Astrocyte (in vitro differentiated cells and primary cell): ENCODE measurements around the gene ARHGAP33. TPM values are rescaled to one million over a fixed set of nuclear protein-coding genes. Genes with fewer than 3 reads are reported as not detected.

Experiments
- DNase-seq: peaks from one replicate; pipeline ENCODE4 v3.0.0-alpha.2; 2010; ENCODE audit warnings: low read depth
- FAIRE-seq: peaks from 2 replicates; lab custom pipeline; 2011; peaks lifted over from hg19 to GRCh38; lab: Jason Lieb, UNC
- H2AFZ ChIP-seq: 2 replicates; pipeline ENCODE4 v1.6.0; 2012; ENCODE audit warnings: low read depth, low read length, inconsistent platforms
- H3K27ac ChIP-seq: 2 replicates; pipeline ENCODE4 v1.5.1; 2011; ENCODE audit warnings: low read depth, low read length, inconsistent platforms
- H3K27me3 ChIP-seq: 2 replicates; pipeline ENCODE4 v1.6.0; 2011; ENCODE audit warnings: low read length, inconsistent platforms; ENCODE audit not compliant: insufficient read depth
- H3K36me3 ChIP-seq: 2 replicates; pipeline ENCODE4 v1.5.1; 2011; ENCODE audit warnings: low read length, inconsistent platforms; ENCODE audit not compliant: insufficient read depth
- H3K4me1 ChIP-seq: 2 replicates; pipeline ENCODE4 v1.5.1; 2011; ENCODE audit warnings: low read length, inconsistent platforms; ENCODE audit not compliant: insufficient read depth
- H3K4me2 ChIP-seq: 2 replicates; pipeline ENCODE4 v1.6.0; 2012; ENCODE audit warnings: low read length, inconsistent platforms
- H3K4me3 ChIP-seq: 2 replicates; pipeline ENCODE4 v1.5.1; 2011; ENCODE audit warnings: low read depth, mild to moderate bottlenecking, low read length, inconsistent platforms; ENCODE audit not compliant: insufficient read depth
- H3K79me2 ChIP-seq: 2 replicates; pipeline ENCODE4 v1.6.0; 2012; ENCODE audit warnings: mild to moderate bottlenecking, low read length, inconsistent platforms; ENCODE audit not compliant: insufficient read depth
- H3K9ac ChIP-seq: 2 replicates; pipeline ENCODE4 v1.6.0; 2012; ENCODE audit warnings: mild to moderate bottlenecking, low read length, inconsistent platforms
- H3K9me3 ChIP-seq: 2 replicates; pipeline ENCODE4 v1.5.1; 2012; ENCODE audit warnings: low read depth, mild to moderate bottlenecking, low read length, inconsistent platforms; ENCODE audit not compliant: insufficient read depth
- H4K20me1 ChIP-seq: 2 replicates; pipeline ENCODE4 v1.6.0; 2012; ENCODE audit warnings: low read length, inconsistent platforms; ENCODE audit not compliant: insufficient read depth
- H3K27ac Mint-ChIP-seq: one replicate; pipeline ENCODE4 v1.8.0; 2021; ENCODE audit warnings: mild to moderate bottlenecking, mixed read lengths; ENCODE audit not compliant: unreplicated experiment
- H3K27me3 Mint-ChIP-seq: one replicate; pipeline ENCODE4 v1.8.0; 2021; ENCODE audit warnings: low read depth, mixed read lengths; ENCODE audit not compliant: unreplicated experiment
- H3K36me3 Mint-ChIP-seq: one replicate; pipeline ENCODE4 v1.8.0; 2021; ENCODE audit warnings: low read depth, mixed read lengths; ENCODE audit not compliant: unreplicated experiment
- H3K4me1 Mint-ChIP-seq: one replicate; pipeline ENCODE4 v1.8.0; 2021; ENCODE audit warnings: low read depth, mixed read lengths; ENCODE audit not compliant: unreplicated experiment
- H3K4me3 Mint-ChIP-seq: one replicate; pipeline ENCODE4 v1.8.0; 2021; ENCODE audit warnings: mild to moderate bottlenecking, moderate library complexity, mixed read lengths; ENCODE audit not compliant: unreplicated experiment
- H3K9me3 Mint-ChIP-seq: one replicate; pipeline ENCODE4 v1.8.0; 2021; ENCODE audit warnings: mild to moderate bottlenecking, mixed read lengths; ENCODE audit not compliant: unreplicated experiment
- CTCF ChIP-seq: IDR thresholded peaks from 2 replicates; pipeline ENCODE4 v1.5.1; 2011; ENCODE audit warnings: low read depth, mild to moderate bottlenecking, inconsistent platforms, low read length, moderate library complexity; ENCODE audit not compliant: insufficient read depth
- EZH2 ChIP-seq: IDR thresholded peaks from 2 replicates; pipeline ENCODE4 v1.6.1; 2012; ENCODE audit warnings: mild to moderate bottlenecking, low read length, inconsistent platforms; ENCODE audit not compliant: insufficient read depth
- total RNA-seq: library from RNA; stranded (reverse); gene quantifications from 2 replicates; pipeline ENCODE4 v1.2.1, GENCODE V29; 2021

The ARHGAP33 gene
- total RNA-seq, 1 donor from 2014 or later, result 5.5 TPM

- H3K27ac Mint-ChIP-seq, result no peak overlapping the region
- no peaks in the 10 kb centered on the region for H3K27me3 ChIP-seq
- no peaks in the 10 kb centered on the region for H3K79me2 ChIP-seq
- no peaks in the 10 kb centered on the region for H3K27me3 Mint-ChIP-seq
- H3K4me1 ChIP-seq, result peaks cover 5% of the 10 kb centered on the region
- no peak overlapping the region for H3K27ac ChIP-seq
- peaks cover 8% of the 10 kb centered on the region for H3K36me3 ChIP-seq
- H2AFZ ChIP-seq, result no peak overlapping the region
- peak overlapping the region; percentile 100 for H3K4me2 ChIP-seq
- DNase-seq (no peak), FAIRE-seq (no peak)
- peak overlapping the region; percentile 66 for H3K9ac ChIP-seq
- no peak for TF ChIP-seq EZH2
- no peak for TF ChIP-seq CTCF
- no peaks in the 10 kb centered on the region for H3K4me1 Mint-ChIP-seq
- peaks cover 24% of the 10 kb centered on the region for H4K20me1 ChIP-seq
- H3K9me3 Mint-ChIP-seq, result no peaks in the 10 kb centered on the region
- H3K9me3 ChIP-seq, result no peaks in the 10 kb centered on the region
- H3K36me3 Mint-ChIP-seq, result peaks cover 9% of the 10 kb centered on the region
- H3K4me3 ChIP-seq, result peak overlapping the region; percentile 67
- H3K4me3 Mint-ChIP-seq, result peak overlapping the region; percentile 54
Measured at GRCh38 chr19:35739275-35740107, 35.9 kb upstream of the ARHGAP33 start.

- no peak for FAIRE-seq
- H3K79me2 ChIP-seq, result no peaks in the 10 kb centered on the region
- H3K4me2 ChIP-seq, result peak overlapping the region; percentile 100
- H2AFZ ChIP-seq, result peak overlapping the region; percentile 66
- Mint-ChIP-seq H3K36me3 (peaks cover 8% of the 10 kb centered on the region), H3K4me1 (no peaks in the 10 kb centered on the region), H3K27me3 (no peaks in the 10 kb centered on the region), H3K27ac (no peak overlapping the region), H3K9me3 (no peaks in the 10 kb centered on the region), H3K4me3 (peak overlapping the region; percentile 82)
- no peaks in the 10 kb centered on the region for H3K9me3 ChIP-seq
- no peaks in the 10 kb centered on the region for H3K27me3 ChIP-seq
- H3K27ac ChIP-seq, result no peak overlapping the region
- DNase-seq, result no peak
- peaks cover 5% of the 10 kb centered on the region for H3K4me1 ChIP-seq
- no peak for TF ChIP-seq EZH2
- TF ChIP-seq CTCF, result no peak
- H3K36me3 ChIP-seq, result peaks cover 8% of the 10 kb centered on the region
- H4K20me1 ChIP-seq, result peaks cover 19% of the 10 kb centered on the region
- peak overlapping the region; percentile 67 for H3K4me3 ChIP-seq
- peak overlapping the region; percentile 66 for H3K9ac ChIP-seq
Measured at GRCh38 chr19:35740108-35740422, 35.3 kb upstream of the ARHGAP33 start.
